ENCODE measurements around the gene TMUB1. TPM values are rescaled to one million over a fixed set of nuclear protein-coding genes. Genes with fewer than 3 reads are reported as not detected.

Gene TMUB1
- total RNA-seq, 1 donor = 18.1 TPM

DNA sequence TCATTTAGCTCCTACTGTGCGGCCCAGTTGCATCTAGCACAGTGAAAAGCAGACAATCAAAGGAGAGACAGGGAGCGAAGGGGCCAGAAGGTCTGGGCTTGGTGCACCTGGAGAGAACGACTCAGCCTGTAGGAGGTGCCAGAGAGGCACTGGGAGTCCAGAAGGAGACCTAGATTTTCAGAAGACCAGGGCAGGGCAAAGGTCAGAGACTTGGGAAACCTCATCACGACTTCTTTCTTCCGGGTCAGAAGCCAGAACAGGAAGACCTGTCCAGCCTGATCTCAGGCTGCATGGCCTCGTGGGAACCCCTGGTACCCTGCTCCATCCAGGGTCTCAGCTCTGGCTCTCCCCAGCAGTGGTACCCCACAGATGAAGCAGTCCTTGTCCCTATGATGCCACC is 8.1 kb upstream of the TMUB1 start:
- Histone ChIP-seq H3K27me3 (ENCODE audit: insufficient read depth, low read length) (no peaks in the 10 kb centered on the region), H3K4me1 (ENCODE audit: insufficient read depth, low read length) (peaks cover 24% of the 10 kb centered on the region), H3K4me3 (ENCODE audit: insufficient read depth, low read length) (no peak overlapping the region), H3K4me2 (ENCODE audit: insufficient read depth, low read length) (no peak overlapping the region), H2AFZ (ENCODE audit: low read length) (no peak overlapping the region), H3K27ac (ENCODE audit: low read depth, low read length) (no peak overlapping the region), H3K36me3 (ENCODE audit: insufficient read depth, low read length) (peaks cover 7% of the 10 kb centered on the region), H4K20me1 (ENCODE audit: insufficient read depth, low read length) (peaks cover 72% of the 10 kb centered on the region), H3K79me2 (ENCODE audit: insufficient read depth, low read length) (peaks cover 94% of the 10 kb centered on the region), H3K9me3 (ENCODE audit: low read depth, low read length) (no peaks in the 10 kb centered on the region)
- no peak for DNase-seq (ENCODE audit: insufficient read length, low spot score, missing footprints)
- TF ChIP-seq, protein P1, sequence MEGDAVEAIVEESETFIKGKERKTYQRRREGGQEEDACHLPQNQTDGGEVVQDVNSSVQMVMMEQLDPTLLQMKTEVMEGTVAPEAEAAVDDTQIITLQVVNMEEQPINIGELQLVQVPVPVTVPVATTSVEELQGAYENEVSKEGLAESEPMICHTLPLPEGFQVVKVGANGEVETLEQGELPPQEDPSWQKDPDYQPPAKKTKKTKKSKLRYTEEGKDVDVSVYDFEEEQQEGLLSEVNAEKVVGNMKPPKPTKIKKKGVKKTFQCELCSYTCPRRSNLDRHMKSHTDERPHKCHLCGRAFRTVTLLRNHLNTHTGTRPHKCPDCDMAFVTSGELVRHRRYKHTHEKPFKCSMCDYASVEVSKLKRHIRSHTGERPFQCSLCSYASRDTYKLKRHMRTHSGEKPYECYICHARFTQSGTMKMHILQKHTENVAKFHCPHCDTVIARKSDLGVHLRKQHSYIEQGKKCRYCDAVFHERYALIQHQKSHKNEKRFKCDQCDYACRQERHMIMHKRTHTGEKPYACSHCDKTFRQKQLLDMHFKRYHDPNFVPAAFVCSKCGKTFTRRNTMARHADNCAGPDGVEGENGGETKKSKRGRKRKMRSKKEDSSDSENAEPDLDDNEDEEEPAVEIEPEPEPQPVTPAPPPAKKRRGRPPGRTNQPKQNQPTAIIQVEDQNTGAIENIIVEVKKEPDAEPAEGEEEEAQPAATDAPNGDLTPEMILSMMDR (IDR thresholded peaks at IDR 0.05; ENCODE audit: extremely low read depth, low read depth, low read length) = peak; percentile 55

DNA sequence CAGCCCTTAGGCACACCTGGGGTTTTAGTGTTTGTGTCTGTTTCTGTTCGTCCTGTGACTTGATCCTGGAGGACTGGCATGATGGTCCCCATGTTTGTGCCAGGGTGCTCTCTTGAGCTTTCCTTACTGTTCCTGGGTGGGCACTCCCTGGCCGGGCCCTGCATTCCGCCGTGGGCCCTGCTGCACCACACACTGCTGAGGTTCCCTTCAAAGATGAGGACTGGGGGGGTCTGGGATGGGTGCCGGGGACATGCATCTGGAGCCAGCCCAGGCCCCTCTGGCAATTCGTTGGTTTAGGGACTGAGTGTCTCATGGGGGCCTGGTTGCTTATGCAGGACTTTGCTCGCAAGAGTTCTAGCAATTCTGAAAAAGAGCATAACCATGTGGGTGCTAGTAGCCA is 7.7 kb upstream of the TMUB1 start:
- H2AFZ ChIP-seq (ENCODE audit: low read length) = no peak overlapping the region
- H3K9me3 ChIP-seq (ENCODE audit: low read depth, low read length) = no peaks in the 10 kb centered on the region
- H3K79me2 ChIP-seq (ENCODE audit: insufficient read depth, low read length) = peaks cover 91% of the 10 kb centered on the region
- H4K20me1 ChIP-seq (ENCODE audit: insufficient read depth, low read length) = peaks cover 69% of the 10 kb centered on the region
- no peak overlapping the region for H3K4me3 ChIP-seq (ENCODE audit: insufficient read depth, low read length)
- DNase-seq (ENCODE audit: insufficient read length, low spot score, missing footprints) = peak; percentile 80
- TF ChIP-seq, protein P1 (IDR thresholded peaks at IDR 0.05; ENCODE audit: extremely low read depth, low read depth, low read length) = no peak
- H3K36me3 ChIP-seq (ENCODE audit: insufficient read depth, low read length) = peaks cover 7% of the 10 kb centered on the region
- H3K4me2 ChIP-seq (ENCODE audit: insufficient read depth, low read length) = no peak overlapping the region
- no peaks in the 10 kb centered on the region for H3K27me3 ChIP-seq (ENCODE audit: insufficient read depth, low read length)
- no peak overlapping the region for H3K27ac ChIP-seq (ENCODE audit: low read depth, low read length)
- H3K4me1 ChIP-seq (ENCODE audit: insufficient read depth, low read length) = peaks cover 24% of the 10 kb centered on the region

DNA sequence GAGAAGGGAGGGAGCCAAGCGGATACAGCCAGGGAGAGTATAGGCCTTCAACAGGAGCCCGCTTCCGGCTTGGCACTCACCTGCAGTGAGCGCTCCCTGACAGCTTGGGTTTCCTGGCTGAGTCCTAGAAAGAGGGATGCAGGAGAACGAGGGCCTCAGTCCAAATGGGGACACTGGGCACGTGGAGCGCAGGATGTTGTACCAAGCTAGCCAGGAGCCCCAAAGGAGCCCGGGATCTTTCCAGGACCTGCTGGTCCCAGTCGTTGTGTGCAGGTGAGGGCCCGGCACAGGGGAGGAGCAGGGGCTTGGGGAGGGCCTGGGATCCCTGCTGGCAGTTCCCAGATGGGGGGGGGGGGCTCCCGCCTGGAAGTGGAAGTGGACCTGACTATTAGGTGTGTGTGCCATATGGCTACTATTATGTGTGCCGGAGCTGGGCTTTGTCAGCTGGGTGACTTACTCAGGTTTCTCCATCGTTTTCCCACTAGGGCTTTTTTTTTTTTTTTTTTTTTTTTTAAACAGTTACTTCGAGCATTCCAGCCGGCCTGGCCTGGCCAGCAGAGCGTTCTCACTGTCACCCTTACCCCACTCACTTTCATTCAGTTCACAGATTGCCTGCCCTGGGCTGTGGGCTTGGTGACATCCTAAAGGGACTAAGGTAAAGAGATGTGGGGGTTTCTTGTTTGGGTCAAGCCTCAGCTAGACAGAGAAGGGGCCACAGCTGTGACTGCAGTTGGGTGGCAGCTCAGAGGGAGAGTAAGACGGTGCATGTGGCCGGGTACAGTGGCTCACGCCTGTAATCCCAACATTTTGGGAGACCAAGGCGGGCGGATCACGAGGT is 6.8 kb upstream of the TMUB1 start:
- Histone ChIP-seq H3K4me2 (ENCODE audit: insufficient read depth, low read length) (peak overlapping the region; percentile 79), H3K9me3 (ENCODE audit: low read depth, low read length) (no peaks in the 10 kb centered on the region), H2AFZ (ENCODE audit: low read length) (no peak overlapping the region), H3K4me1 (ENCODE audit: insufficient read depth, low read length) (peaks cover 29% of the 10 kb centered on the region), H3K27me3 (ENCODE audit: insufficient read depth, low read length) (no peaks in the 10 kb centered on the region), H3K79me2 (ENCODE audit: insufficient read depth, low read length) (peaks cover 82% of the 10 kb centered on the region), H3K36me3 (ENCODE audit: insufficient read depth, low read length) (peaks cover 7% of the 10 kb centered on the region), H3K27ac (ENCODE audit: low read depth, low read length) (peak overlapping the region; percentile 79), H4K20me1 (ENCODE audit: insufficient read depth, low read length) (peaks cover 60% of the 10 kb centered on the region), H3K4me3 (ENCODE audit: insufficient read depth, low read length) (peak overlapping the region; percentile 91)
- TF ChIP-seq, protein P1 (IDR thresholded peaks at IDR 0.05; ENCODE audit: extremely low read depth, low read depth, low read length) = no peak
- peak; percentile 78 for DNase-seq (ENCODE audit: insufficient read length, low spot score, missing footprints)

DNA sequence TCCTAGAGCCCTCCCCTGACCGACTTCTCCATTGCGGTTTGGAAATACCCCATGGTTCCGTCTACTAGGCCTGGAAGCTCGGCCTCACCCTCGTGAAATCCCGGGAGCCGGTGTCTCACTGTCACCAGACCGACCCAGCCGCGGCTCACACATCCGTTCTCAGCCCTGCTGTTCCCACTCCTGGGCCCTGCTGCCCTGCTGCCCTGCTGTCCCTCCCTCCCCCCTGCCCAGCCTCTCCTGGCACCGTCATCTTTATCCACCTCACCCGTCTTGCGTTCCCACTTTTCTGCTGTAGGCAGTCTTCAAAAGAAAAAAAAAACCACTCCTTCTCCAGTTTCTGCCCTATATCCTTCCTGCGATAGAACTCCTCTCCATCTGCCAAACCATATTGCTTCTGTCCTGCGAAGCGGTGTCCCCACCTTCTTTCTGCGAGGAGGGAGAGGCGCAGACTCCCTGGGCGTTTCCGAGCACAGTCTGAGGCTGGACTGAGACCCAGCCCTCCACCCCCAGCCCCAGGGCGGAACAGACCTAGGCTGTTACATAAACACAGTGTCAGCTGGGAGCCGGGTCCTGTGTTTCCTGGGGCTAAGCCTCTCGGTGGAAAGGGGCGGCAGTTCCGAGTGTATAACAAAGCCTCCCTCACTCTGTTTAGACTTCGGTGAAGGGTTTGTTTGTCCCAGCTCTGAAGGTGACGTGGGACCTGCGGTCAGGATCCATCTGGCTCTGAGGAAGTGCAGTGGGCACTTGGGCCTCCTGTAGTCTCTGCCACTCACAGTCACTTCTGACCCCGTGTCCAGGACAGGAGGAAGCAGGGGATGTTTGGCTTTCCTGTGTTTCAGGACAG is 5.8 kb upstream of the TMUB1 start:
- H3K79me2 ChIP-seq (ENCODE audit: insufficient read depth, low read length) = peaks cover 72% of the 10 kb centered on the region
- H3K4me2 ChIP-seq (ENCODE audit: insufficient read depth, low read length) = peak overlapping the region; percentile 79
- peak overlapping the region; percentile 78 for H2AFZ ChIP-seq (ENCODE audit: low read length)
- peaks cover 7% of the 10 kb centered on the region for H3K36me3 ChIP-seq (ENCODE audit: insufficient read depth, low read length)
- DNase-seq (ENCODE audit: insufficient read length, low spot score, missing footprints) = peak; percentile 92
- peaks cover 29% of the 10 kb centered on the region for H3K4me1 ChIP-seq (ENCODE audit: insufficient read depth, low read length)
- peak overlapping the region; percentile 79 for H3K27ac ChIP-seq (ENCODE audit: low read depth, low read length)
- H3K9me3 ChIP-seq (ENCODE audit: low read depth, low read length) = no peaks in the 10 kb centered on the region
- H4K20me1 ChIP-seq (ENCODE audit: insufficient read depth, low read length) = peaks cover 50% of the 10 kb centered on the region
- TF ChIP-seq, protein P1 (IDR thresholded peaks at IDR 0.05; ENCODE audit: extremely low read depth, low read depth, low read length) = no peak
- no peaks in the 10 kb centered on the region for H3K27me3 ChIP-seq (ENCODE audit: insufficient read depth, low read length)
- peak overlapping the region; percentile 91 for H3K4me3 ChIP-seq (ENCODE audit: insufficient read depth, low read length)
